OCI-LY3 (cell line): ENCODE data around the gene RBM6.

Experiments
- EZH2phosphoT487 ChIP-seq: fragments of 200-600 bp; shearing (Covaris generic); IDR thresholded peaks from 2 replicates; pipeline ENCODE4 v1.6.1; 2018; ENCODE audit warnings: antibody characterized with exemption, mixed run types, low read depth
- TF ChIP-seq, protein P1 (sequence below): fragments of 200-600, 300-600 bp; sonication (generic); IDR thresholded peaks from 2 replicates; pipeline ENCODE4 v1.5.1; 2014; ENCODE audit warnings: antibody characterized with exemption, low read length, low read depth

DNA sequence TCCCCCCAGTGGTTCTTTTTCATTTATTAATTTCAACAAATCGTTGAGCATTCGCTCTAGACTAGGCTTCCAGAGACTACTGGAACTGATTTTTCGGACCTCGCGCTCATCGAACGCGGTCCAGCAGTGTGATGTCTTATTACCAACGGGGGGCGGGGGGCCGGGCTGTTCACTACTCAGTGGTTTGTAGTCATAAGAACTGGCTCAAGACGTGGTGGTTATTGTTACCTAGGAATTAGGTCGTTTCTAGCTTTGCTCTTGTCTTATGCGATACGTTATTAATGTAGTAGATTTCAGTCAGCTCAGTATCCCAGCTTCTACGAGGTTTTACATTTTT is 149.6 kb downstream of the RBM6 start:
- TF ChIP-seq, protein P1, sequence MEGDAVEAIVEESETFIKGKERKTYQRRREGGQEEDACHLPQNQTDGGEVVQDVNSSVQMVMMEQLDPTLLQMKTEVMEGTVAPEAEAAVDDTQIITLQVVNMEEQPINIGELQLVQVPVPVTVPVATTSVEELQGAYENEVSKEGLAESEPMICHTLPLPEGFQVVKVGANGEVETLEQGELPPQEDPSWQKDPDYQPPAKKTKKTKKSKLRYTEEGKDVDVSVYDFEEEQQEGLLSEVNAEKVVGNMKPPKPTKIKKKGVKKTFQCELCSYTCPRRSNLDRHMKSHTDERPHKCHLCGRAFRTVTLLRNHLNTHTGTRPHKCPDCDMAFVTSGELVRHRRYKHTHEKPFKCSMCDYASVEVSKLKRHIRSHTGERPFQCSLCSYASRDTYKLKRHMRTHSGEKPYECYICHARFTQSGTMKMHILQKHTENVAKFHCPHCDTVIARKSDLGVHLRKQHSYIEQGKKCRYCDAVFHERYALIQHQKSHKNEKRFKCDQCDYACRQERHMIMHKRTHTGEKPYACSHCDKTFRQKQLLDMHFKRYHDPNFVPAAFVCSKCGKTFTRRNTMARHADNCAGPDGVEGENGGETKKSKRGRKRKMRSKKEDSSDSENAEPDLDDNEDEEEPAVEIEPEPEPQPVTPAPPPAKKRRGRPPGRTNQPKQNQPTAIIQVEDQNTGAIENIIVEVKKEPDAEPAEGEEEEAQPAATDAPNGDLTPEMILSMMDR, result no peak
- TF ChIP-seq EZH2phosphoT487, result no peak
